Suppressor macrophage treated with lipopolysaccharide for 1 hour (primary cell): ENCODE results near the gene ADAMTS5.

ENCODE experiments used
- DNase-seq, 3 donors: peaks; one replicate each; pipeline ENCODE4 v3.0.0-alpha.2; 2020 to 2022

The ADAMTS5 gene

GRCh38 chr21:26967062-26967913, at the start of gene ADAMTS5:
ADAMTS5 (minus strand) TSS chr21:26967088; CDS start chr21:26966391, 697 bp downstream.
- peak; percentile 67 to 72 (median 72) for DNase-seq

GRCh38 chr21:27001526-27001925, 34.6 kb upstream of the ADAMTS5 start:
- no peak for DNase-seq

- DNase-seq = peak; percentile 22 to 66 (median 35)
Observed at GRCh38 chr21:26983576-26983975, 16.7 kb upstream of the ADAMTS5 start.

- DNase-seq = peak; percentile 17 to 53 (median 26)
Observed at GRCh38 chr21:26982767-26983166, 15.9 kb upstream of the ADAMTS5 start.

- no peak for DNase-seq
Observed at GRCh38 chr21:26977746-26978145, 10.9 kb upstream of the ADAMTS5 start.

- peak in 1 of 3 donors; percentile 25 for DNase-seq
Observed at GRCh38 chr21:26973226-26973625, 6.3 kb upstream of the ADAMTS5 start.

GRCh38 chr21:26972192-26972591, 5.3 kb upstream of the ADAMTS5 start:
- peak; percentile 60 to 79 (median 67) for DNase-seq

- DNase-seq = no peak
Observed at GRCh38 chr21:26969971-26970725, 3.3 kb upstream of the ADAMTS5 start.

- peak in 2 of 3 donors; percentile 44 to 54 for DNase-seq
Observed at GRCh38 chr21:26966649-26967061, 233 bp downstream of the ADAMTS5 start.

- peak in 1 of 3 donors; percentile 20 for DNase-seq
Observed at GRCh38 chr21:26965907-26966581, 844 bp downstream of the ADAMTS5 start.

- peak in 1 of 3 donors; percentile 26 for DNase-seq
Observed at GRCh38 chr21:26965040-26965906, 1.6 kb downstream of the ADAMTS5 start.

- no peak for DNase-seq
Observed at GRCh38 chr21:26964170-26964778, 2.6 kb downstream of the ADAMTS5 start.

- DNase-seq = no peak
Observed at GRCh38 chr21:26962621-26963181, 4.2 kb downstream of the ADAMTS5 start.

- peak in 1 of 3 donors; percentile 30 for DNase-seq
Observed at GRCh38 chr21:26961698-26962097, 5.2 kb downstream of the ADAMTS5 start.

GRCh38 chr21:26958788-26959187, 8.1 kb downstream of the ADAMTS5 start:
- no peak for DNase-seq

- DNase-seq = no peak
Observed at GRCh38 chr21:26956813-26957212, 10.1 kb downstream of the ADAMTS5 start.

GRCh38 chr21:26956216-26956615, 10.7 kb downstream of the ADAMTS5 start:
- no peak for DNase-seq

GRCh38 chr21:26954662-26955121, 12.2 kb downstream of the ADAMTS5 start:
- DNase-seq = no peak

GRCh38 chr21:26952374-26953066, 14.4 kb downstream of the ADAMTS5 start:
- DNase-seq = no peak

GRCh38 chr21:26949830-26950229, 17.1 kb downstream of the ADAMTS5 start:
- no peak for DNase-seq

GRCh38 chr21:26948194-26948593, 18.7 kb downstream of the ADAMTS5 start:
- no peak for DNase-seq
